HepG2 (cell line): ENCODE measurements around the gene CIITA. TPM values are rescaled to one million over a fixed set of nuclear protein-coding genes. Genes with fewer than 3 reads are reported as not detected.

ENCODE experiments used
- DPF2 ChIP-seq: sonication (generic); formaldehyde crosslinking; IDR thresholded peaks from 2 replicates; pipeline ENCODE4 v1.4.0; 2020; ENCODE audit warnings: mild to moderate bottlenecking, low read depth, missing genetic modification reagents, borderline replicate concordance
- FOXO1 ChIP-seq: sonication (generic); formaldehyde crosslinking; IDR thresholded peaks from 2 replicates; pipeline ENCODE4 v1.4.0; 2020; ENCODE audit warnings: missing genetic modification reagents
- IKZF1 ChIP-seq: fragments of 450-650 bp; IDR thresholded peaks from 2 replicates; pipeline ENCODE4 v1.7.1; 2016
- MED1 ChIP-seq: sonication (generic); formaldehyde crosslinking; IDR thresholded peaks from 2 replicates; pipeline ENCODE4 v1.4.0; 2020; ENCODE audit warnings: missing genetic modification reagents
- NFE2L1 ChIP-seq: sonication (generic); formaldehyde crosslinking; IDR thresholded peaks from 2 replicates; pipeline ENCODE4 v1.4.0; 2020; ENCODE audit warnings: missing genetic modification reagents, mild to moderate bottlenecking, borderline replicate concordance
- NFIB ChIP-seq: sonication (generic); formaldehyde crosslinking; IDR thresholded peaks from 2 replicates; pipeline ENCODE4 v1.9.0; 2021; ENCODE audit warnings: missing genetic modification reagents, mild to moderate bottlenecking, borderline replicate concordance
- SIX1 ChIP-seq: sonication (generic); formaldehyde crosslinking; IDR thresholded peaks from 2 replicates; pipeline ENCODE4 v1.4.0; 2020; ENCODE audit warnings: missing genetic modification reagents, borderline replicate concordance
- WIZ ChIP-seq: sonication (generic); formaldehyde crosslinking; IDR thresholded peaks from 2 replicates; pipeline ENCODE4 v1.5.1; 2020; ENCODE audit warnings: mild to moderate bottlenecking, missing genetic modification reagents
- ZC3H4 ChIP-seq: sonication (generic); formaldehyde crosslinking; IDR thresholded peaks from 2 replicates; pipeline ENCODE4 v1.4.0; 2020; ENCODE audit warnings: missing genetic modification reagents, borderline replicate concordance
- ZNF296 ChIP-seq: sonication (generic); formaldehyde crosslinking; conservative IDR thresholded peaks from 2 replicates; pipeline ENCODE4 v1.5.0; 2020; ENCODE audit warnings: mild to moderate bottlenecking, missing genetic modification reagents
- ZNF337 ChIP-seq: sonication (generic); formaldehyde crosslinking; IDR thresholded peaks from 2 replicates; pipeline ENCODE4 v1.5.1; 2020; ENCODE audit warnings: missing genetic modification reagents, low read depth, mild to moderate bottlenecking, borderline replicate concordance
- polyA plus RNA-seq, 8 experiments: library from polyadenylated mRNA; depleted of rRNA in 3 of 8; stranded (reverse) in 7 of 8; unstranded in 1 of 8; fragments of >200 nt; fragmentation: Illumina TruSeq in 4 of 8; extraction: Trizol in 4 of 8; gene quantifications; 2 replicates each; pipeline versions ENCODE4 v1.2.1 to v1.2.3, GENCODE V29; 2011 to 2016; ENCODE audit warnings: low read depth in 4 of 8, missing spikeins in 1 of 8, mixed read lengths in 1 of 8; ENCODE audit not compliant: insufficient read depth in 1 of 8
- total RNA-seq, 5 experiments: library from RNA; depleted of rRNA; stranded (reverse); fragments of >200 nt; fragmentation: Illumina TruSeq; extraction: Trizol; gene quantifications; 2 replicates each; pipeline ENCODE4 v1.2.3, GENCODE V29; 2016; ENCODE audit warnings: low read depth in 1 of 5
- TF ChIP-seq, protein P1 (sequence below), 2 experiments: sonication (generic) in 1 of 2; formaldehyde crosslinking in 1 of 2; IDR thresholded peaks; 2 replicates each; pipeline versions ENCODE4 v1.4.0 to v1.6.1; 2018 to 2020; ENCODE audit warnings: missing genetic modification reagents in 2 of 2, borderline replicate concordance in 1 of 2, low read depth in 1 of 2, mild to moderate bottlenecking in 1 of 2, missing biosample characterization in 1 of 2
- TF ChIP-seq, protein P2 (sequence below): sonication (generic); formaldehyde crosslinking; IDR thresholded peaks from 2 replicates; pipeline ENCODE4 v1.5.1; 2020; ENCODE audit warnings: missing genetic modification reagents, mild to moderate bottlenecking, borderline replicate concordance
- TF ChIP-seq, protein P3 (sequence below): sonication (generic); formaldehyde crosslinking; IDR thresholded peaks from 2 replicates; pipeline ENCODE4 v1.5.1; 2020; ENCODE audit warnings: mild to moderate bottlenecking, missing genetic modification reagents, borderline replicate concordance
- TF ChIP-seq, protein P4 (sequence below): IDR thresholded peaks from 2 replicates; pipeline ENCODE4 v1.6.1; 2016; ENCODE audit warnings: missing compliant biosample characterization, missing genetic modification reagents, borderline replicate concordance
- TF ChIP-seq, protein P5 (sequence below): sonication (generic); formaldehyde crosslinking; IDR thresholded peaks from 2 replicates; pipeline ENCODE4 v1.8.1; 2023; ENCODE audit warnings: mild to moderate bottlenecking, inconsistent platforms, moderate library complexity, missing genetic modification reagents, borderline replicate concordance

Gene CIITA
- total and polyA plus RNA-seq, 2 of the 13 experiments (the other 11 are each of a cell fraction or from before 2014, with no cell fraction given) = 0.08 to 0.09 TPM

DNA sequence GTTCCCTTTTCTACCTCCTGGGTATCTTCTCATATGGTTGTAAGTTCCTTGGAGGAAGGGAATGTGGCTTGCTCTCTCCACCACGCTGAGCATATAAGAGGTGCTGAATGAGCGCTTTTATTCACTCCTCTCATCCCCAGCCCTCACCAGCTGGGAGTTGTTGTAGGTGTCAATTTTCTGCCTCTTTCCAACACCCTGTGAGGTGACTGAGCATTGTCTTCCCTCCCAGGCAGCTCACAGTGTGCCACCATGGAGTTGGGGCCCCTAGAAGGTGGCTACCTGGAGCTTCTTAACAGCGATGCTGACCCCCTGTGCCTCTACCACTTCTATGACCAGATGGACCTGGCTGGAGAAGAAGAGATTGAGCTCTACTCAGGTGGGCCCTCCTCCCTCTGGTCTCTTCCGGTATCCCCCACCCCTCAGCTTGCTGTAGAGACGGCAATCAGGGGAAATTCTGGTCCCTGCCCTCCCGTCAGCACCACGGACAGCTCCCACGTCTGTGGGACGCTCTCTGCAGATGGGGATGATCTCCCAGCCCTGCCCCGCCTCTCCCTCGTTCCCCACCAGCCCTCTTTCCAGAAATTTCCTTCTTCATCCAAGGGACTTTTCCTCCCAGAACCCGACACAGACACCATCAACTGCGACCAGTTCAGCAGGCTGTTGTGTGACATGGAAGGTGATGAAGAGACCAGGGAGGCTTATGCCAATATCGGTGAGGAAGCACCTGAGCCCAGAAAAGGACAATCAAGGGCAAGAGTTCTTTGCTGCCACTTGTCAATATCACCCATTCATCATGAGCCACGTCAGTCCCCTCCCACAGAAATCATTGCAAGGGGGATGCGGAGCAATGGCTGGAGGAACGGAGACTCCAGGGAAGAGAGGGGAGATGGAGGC is 18.3 kb downstream of the CIITA start (continued):
- TF ChIP-seq, protein P1, sequence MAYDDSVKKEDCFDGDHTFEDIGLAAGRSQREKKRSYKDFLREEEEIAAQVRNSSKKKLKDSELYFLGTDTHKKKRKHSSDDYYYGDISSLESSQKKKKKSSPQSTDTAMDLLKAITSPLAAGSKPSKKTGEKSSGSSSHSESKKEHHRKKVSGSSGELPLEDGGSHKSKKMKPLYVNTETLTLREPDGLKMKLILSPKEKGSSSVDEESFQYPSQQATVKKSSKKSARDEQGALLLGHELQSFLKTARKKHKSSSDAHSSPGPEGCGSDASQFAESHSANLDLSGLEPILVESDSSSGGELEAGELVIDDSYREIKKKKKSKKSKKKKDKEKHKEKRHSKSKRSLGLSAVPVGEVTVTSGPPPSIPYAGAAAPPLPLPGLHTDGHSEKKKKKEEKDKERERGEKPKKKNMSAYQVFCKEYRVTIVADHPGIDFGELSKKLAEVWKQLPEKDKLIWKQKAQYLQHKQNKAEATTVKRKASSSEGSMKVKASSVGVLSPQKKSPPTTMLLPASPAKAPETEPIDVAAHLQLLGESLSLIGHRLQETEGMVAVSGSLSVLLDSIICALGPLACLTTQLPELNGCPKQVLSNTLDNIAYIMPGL (CRISPR knock-in tag; IDR thresholded peaks at IDR 0.05; ENCODE audit: borderline replicate concordance in 1 of 2, low read depth in 1 of 2) = peak in 1 of 2 experiments; percentile 63; a peak in 1 of 4 replicates
- TF ChIP-seq ZNF337 (CRISPR knock-in tag) = no peak; the same call in 1 of the 2 replicates
- peak; percentile 54; the same call in 1 of the 2 replicates for TF ChIP-seq MED1 (CRISPR knock-in tag)
- 0 out of 2 replicates have a peak, but pooled peaks have one; percentile 51 for TF ChIP-seq NFE2L1 (CRISPR knock-in tag)
- TF ChIP-seq, protein P2, sequence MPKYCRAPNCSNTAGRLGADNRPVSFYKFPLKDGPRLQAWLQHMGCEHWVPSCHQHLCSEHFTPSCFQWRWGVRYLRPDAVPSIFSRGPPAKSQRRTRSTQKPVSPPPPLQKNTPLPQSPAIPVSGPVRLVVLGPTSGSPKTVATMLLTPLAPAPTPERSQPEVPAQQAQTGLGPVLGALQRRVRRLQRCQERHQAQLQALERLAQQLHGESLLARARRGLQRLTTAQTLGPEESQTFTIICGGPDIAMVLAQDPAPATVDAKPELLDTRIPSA (CRISPR knock-in tag) = no peak
- no peak for TF ChIP-seq NFIB (CRISPR knock-in tag)
- TF ChIP-seq ZNF296 (CRISPR knock-in tag) = peak; percentile 88
- TF ChIP-seq, protein P3, sequence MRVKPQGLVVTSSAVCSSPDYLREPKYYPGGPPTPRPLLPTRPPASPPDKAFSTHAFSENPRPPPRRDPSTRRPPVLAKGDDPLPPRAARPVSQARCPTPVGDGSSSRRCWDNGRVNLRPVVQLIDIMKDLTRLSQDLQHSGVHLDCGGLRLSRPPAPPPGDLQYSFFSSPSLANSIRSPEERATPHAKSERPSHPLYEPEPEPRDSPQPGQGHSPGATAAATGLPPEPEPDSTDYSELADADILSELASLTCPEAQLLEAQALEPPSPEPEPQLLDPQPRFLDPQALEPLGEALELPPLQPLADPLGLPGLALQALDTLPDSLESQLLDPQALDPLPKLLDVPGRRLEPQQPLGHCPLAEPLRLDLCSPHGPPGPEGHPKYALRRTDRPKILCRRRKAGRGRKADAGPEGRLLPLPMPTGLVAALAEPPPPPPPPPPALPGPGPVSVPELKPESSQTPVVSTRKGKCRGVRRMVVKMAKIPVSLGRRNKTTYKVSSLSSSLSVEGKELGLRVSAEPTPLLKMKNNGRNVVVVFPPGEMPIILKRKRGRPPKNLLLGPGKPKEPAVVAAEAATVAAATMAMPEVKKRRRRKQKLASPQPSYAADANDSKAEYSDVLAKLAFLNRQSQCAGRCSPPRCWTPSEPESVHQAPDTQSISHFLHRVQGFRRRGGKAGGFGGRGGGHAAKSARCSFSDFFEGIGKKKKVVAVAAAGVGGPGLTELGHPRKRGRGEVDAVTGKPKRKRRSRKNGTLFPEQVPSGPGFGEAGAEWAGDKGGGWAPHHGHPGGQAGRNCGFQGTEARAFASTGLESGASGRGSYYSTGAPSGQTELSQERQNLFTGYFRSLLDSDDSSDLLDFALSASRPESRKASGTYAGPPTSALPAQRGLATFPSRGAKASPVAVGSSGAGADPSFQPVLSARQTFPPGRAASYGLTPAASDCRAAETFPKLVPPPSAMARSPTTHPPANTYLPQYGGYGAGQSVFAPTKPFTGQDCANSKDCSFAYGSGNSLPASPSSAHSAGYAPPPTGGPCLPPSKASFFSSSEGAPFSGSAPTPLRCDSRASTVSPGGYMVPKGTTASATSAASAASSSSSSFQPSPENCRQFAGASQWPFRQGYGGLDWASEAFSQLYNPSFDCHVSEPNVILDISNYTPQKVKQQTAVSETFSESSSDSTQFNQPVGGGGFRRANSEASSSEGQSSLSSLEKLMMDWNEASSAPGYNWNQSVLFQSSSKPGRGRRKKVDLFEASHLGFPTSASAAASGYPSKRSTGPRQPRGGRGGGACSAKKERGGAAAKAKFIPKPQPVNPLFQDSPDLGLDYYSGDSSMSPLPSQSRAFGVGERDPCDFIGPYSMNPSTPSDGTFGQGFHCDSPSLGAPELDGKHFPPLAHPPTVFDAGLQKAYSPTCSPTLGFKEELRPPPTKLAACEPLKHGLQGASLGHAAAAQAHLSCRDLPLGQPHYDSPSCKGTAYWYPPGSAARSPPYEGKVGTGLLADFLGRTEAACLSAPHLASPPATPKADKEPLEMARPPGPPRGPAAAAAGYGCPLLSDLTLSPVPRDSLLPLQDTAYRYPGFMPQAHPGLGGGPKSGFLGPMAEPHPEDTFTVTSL (CRISPR knock-in tag) = no peak
- TF ChIP-seq, protein P4, sequence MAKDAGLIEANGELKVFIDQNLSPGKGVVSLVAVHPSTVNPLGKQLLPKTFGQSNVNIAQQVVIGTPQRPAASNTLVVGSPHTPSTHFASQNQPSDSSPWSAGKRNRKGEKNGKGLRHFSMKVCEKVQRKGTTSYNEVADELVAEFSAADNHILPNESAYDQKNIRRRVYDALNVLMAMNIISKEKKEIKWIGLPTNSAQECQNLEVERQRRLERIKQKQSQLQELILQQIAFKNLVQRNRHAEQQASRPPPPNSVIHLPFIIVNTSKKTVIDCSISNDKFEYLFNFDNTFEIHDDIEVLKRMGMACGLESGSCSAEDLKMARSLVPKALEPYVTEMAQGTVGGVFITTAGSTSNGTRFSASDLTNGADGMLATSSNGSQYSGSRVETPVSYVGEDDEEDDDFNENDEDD (CRISPR knock-in tag) = peak; percentile 24; the same call in 1 of the 2 replicates
- no peak for TF ChIP-seq ZC3H4
- TF ChIP-seq DPF2 = no peak
- TF ChIP-seq IKZF1 = no peak
- TF ChIP-seq, protein P5, sequence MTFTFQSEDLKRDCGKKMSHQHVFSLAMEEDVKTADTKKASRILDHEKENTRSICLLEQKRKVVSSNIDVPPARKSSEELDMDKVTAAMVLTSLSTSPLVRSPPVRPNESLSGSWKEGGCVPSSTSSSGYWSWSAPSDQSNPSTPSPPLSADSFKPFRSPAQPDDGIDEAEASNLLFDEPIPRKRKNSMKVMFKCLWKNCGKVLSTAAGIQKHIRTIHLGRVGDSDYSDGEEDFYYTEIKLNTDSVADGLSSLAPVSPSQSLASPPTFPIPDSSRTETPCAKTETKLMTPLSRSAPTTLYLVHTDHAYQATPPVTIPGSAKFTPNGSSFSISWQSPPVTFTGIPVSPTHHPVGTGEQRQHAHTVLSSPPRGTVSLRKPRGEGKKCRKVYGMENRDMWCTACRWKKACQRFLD = peak; percentile 90; the same call in 1 of the 2 replicates
- no peak for TF ChIP-seq SIX1 (CRISPR knock-in tag)
- peak; percentile 52; the same call in 1 of the 2 replicates for TF ChIP-seq FOXO1
- TF ChIP-seq WIZ (CRISPR knock-in tag) = peak; percentile 99
